ENCODE measurements around the gene ATN1. TPM values are rescaled to one million over a fixed set of nuclear protein-coding genes. Genes with fewer than 3 reads are reported as not detected.
"Not testable (repeated sequence)": the region's sequence is repeated elsewhere in the genome, so short reads cannot be mapped to it uniquely, and the experiment has no call there.

ATN1 gene, protein sequence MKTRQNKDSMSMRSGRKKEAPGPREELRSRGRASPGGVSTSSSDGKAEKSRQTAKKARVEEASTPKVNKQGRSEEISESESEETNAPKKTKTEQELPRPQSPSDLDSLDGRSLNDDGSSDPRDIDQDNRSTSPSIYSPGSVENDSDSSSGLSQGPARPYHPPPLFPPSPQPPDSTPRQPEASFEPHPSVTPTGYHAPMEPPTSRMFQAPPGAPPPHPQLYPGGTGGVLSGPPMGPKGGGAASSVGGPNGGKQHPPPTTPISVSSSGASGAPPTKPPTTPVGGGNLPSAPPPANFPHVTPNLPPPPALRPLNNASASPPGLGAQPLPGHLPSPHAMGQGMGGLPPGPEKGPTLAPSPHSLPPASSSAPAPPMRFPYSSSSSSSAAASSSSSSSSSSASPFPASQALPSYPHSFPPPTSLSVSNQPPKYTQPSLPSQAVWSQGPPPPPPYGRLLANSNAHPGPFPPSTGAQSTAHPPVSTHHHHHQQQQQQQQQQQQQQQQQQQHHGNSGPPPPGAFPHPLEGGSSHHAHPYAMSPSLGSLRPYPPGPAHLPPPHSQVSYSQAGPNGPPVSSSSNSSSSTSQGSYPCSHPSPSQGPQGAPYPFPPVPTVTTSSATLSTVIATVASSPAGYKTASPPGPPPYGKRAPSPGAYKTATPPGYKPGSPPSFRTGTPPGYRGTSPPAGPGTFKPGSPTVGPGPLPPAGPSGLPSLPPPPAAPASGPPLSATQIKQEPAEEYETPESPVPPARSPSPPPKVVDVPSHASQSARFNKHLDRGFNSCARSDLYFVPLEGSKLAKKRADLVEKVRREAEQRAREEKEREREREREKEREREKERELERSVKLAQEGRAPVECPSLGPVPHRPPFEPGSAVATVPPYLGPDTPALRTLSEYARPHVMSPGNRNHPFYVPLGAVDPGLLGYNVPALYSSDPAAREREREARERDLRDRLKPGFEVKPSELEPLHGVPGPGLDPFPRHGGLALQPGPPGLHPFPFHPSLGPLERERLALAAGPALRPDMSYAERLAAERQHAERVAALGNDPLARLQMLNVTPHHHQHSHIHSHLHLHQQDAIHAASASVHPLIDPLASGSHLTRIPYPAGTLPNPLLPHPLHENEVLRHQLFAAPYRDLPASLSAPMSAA (N-terminal part only)
- 109 TPM for polyA plus RNA-seq (ENCODE audit: insufficient read length)
- long read RNA-seq, donor 1, transcript ATN1-204 (2 exons, 855 nt), result major isoform, 5 of 199 reads
- long read RNA-seq, donor 1, partial matches to known transcripts, result 184 of 199 reads
- long read RNA-seq, donor 1, other reads (novel, unspliced or antisense), result 7 of 199 reads
- long read RNA-seq, donor 2, transcript ATN1-203 (3 exons, 899 nt), result minor isoform, 5 of 125 reads
- long read RNA-seq, donor 2, transcript ATN1-204 (2 exons, 855 nt), result major isoform, 8 of 125 reads
- long read RNA-seq, donor 2, partial matches to known transcripts, result 112 of 125 reads
- long read RNA-seq, donor 2, other reads (novel, unspliced or antisense), result 0 of 125 reads
- long read RNA-seq, donor 3, full-length matches to known transcripts, result 3 of 93 reads
- long read RNA-seq, donor 3, partial matches to known transcripts, result 90 of 93 reads
- long read RNA-seq, donor 3, other reads (novel, unspliced or antisense), result 0 of 93 reads
- long read RNA-seq, donor 4, partial matches to known transcripts, result 15 of 16 reads
- long read RNA-seq, donor 4, other reads (novel, unspliced or antisense), result 0 of 16 reads
- long read RNA-seq, donor 5, partial matches to known transcripts, result 95 of 98 reads
- long read RNA-seq, donor 5, other reads (novel, unspliced or antisense), result 0 of 98 reads
- long read RNA-seq, donor 6, partial matches to known transcripts, result 103 of 109 reads
- long read RNA-seq, donor 6, other reads (novel, unspliced or antisense), result 0 of 109 reads
- long read RNA-seq, donor 7, partial matches to known transcripts, result 192 of 194 reads
- long read RNA-seq, donor 7, other reads (novel, unspliced or antisense), result 0 of 194 reads
- long read RNA-seq, donor 8, partial matches to known transcripts, result 46 of 49 reads
- long read RNA-seq, donor 8, other reads (novel, unspliced or antisense), result 0 of 49 reads

DNA sequence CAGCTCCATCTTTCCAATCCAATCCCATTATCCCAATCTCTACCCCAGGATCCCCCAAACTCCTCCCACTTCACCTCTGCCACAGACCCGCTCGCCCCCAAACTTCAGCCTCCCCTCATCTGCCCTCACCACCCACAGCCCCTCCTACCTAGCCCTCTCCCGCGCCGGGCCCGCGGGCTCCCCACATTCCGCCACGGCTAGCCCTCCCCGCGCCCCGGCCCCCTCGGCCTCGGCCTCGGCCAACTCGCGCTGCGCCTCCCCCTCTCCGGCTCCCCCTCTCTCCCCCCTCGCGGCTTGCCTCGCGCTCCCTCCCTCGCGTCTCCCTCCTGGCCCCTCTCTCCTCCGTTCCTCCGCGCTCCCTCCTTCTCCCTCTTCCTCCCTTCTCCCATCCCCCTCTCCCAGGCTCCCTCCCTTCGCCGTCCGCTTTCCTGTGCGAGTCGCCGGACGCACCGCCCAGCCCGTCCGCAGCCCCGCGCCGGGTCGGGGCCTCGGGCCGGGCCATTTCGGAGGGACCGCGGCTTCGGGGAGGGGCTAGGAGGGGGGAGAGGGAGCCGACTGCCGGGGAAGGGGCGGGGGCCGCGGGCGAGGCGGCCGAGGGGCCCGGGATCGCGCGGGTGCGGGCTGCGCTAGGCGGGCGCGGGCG lies at the start of gene ATN1:
TSS of gene ATN1 (plus strand) at position 581 of the 643 bp plus-strand sequence. CDS start 6,043 bp downstream, outside the sequence.
- peak; percentile 91 for DNase-seq

DNA sequence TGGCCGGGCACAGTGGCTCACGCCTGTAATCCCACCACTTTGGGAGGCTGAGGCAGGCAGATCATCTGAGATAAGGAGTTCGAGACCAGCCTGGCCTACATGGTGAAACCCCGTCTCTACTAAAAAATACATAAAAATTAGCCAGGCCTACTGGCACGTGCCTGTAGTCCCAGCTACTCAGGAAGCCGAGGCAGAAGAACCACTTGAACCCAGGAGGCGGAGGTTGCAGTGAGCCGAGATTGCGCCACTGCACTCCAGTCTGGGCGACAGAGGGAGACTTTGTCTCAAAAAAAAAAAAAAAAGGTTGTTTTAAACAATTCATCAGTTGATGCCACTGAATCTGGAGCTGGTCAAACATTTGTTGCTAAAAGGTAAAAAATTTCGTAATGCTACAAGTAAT lies 47.9 kb upstream of the ATN1 start:
- not testable (repeated sequence) for DNase-seq

DNA sequence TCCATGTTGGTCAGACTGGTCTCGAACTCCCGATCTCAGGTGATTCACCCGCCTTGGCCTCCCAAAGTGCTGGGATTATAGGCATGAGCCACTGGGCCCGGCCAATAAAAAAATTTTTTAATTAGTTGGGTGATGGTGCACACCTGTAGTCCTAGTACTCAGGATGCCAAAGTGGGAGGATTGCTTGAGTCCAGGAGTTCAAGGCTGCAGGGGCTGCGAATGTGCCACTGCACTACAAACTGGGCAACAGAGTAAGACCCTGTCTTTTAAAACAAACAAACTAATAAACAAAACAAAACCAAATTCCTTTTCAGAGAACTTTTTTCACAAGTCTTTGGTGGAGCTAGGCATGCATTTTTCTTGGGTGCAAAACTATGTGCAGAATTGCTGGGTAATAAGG lies 44.5 kb upstream of the ATN1 start:
- no peak for DNase-seq

DNA sequence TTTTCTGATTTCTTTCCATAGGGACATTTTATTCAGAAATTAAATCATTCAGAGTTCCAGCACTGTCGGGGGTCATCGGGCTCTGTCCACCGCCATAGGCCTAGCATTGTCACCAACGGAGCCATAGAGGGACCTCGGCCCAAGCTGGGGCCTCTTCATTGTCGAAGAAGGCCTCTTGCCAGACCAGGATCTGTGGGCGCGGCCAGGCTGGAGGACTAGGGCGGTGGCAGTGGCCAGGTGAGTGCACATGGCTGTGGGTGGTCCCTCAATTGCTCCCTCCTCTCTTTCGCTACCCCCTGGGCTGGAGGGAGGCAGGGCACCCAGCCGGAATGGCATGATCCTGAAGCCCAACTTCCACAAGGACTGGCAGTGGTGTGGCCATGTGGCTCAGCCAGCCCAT lies 44.1 kb upstream of the ATN1 start:
- DNase-seq, result no peak

DNA sequence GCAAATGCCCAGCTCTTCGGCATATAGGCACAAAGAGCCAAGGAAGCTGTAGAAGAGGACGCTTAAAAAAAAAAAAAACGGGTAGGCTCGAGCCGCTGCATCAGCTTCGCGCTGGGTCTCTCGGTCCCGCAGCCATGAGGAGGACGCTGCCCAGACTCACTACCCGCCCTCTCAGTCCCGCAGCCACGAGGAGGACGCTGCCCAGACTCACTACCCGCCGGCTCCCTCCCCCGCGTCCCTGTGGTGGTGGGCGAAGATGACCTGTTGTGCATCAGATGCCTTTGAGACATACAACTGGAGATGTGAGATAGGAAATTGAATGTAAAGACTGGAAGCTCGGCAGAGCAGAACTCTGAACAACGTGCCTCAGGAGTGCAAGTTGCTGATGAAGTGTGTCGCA lies 43.2 kb upstream of the ATN1 start:
- no peak for DNase-seq

DNA sequence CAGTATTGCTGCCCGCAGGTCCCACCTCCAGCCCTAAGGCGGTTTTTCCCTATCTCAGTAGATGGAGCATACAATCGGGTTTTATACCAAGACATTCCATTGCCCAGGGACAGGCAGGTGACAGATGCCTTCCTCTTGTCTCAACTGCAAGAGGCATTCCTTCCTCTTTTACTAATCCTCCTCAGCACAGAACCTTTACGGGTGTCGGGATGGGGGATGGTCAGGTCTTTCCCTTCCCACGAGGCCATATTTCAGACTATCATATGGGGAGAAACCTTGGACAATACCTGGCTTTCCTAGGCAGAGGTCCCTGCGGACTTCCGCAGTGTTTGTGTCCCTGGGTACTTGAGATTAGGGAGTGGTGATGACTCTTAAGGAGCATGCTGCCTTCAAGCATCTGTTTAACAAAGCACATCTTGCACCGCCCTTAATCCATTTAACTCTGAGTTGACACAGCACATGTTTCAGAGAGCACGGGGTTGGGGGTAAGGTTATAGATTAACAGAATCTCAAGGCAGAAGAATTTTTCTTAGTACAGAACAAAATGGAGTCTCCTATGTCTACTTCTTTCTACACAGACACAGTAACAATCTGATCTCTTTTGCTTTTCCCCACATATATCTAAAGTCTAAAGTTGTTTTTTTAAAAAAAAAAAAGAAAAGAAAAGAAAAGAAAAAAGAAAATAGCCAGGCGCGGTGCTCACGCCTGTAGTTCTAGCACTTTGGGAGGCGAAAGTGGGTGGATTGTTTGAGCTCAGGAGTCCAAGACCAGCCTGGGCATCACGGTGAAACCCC lies 41.4 kb upstream of the ATN1 start:
- not testable (repeated sequence) for DNase-seq

DNA sequence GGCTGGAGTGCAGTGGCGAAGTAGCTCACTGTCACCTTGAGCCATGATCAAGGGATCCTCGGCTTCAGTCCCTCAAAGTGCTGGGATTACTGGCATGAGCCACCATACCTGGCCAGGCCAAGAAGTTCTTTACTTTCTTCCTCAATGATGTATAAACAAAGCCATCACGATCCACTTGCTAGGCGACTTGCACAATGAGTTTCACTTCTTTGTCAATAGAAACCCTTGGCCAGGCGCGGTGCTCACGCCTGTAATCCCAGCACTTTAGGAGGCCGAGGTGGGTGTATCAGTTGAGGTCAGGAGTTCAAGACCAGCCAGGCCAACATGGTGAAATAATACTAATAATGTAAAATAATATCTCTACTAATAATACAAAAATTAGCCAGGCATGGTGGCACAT lies 40.3 kb upstream of the ATN1 start:
- no peak for DNase-seq

DNA sequence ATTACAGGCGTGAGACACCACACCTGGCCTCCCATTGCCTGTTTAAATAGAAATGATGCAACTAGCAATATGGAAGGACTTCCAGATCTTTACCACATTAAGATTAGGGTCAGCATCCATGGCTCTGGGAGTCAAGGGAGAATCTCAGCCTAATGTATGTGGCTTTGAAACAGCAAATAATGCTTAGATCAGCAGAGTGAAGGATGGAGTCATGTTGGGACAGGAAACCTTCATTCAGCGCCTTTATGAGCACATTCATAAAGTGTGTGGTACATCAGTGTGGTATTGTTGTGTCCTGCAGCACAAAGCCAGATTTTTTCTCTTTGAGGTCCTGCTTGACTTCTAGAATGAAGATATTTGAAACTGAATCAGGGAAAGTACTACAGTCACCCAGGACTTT lies 39.4 kb upstream of the ATN1 start:
- no peak for DNase-seq

DNA sequence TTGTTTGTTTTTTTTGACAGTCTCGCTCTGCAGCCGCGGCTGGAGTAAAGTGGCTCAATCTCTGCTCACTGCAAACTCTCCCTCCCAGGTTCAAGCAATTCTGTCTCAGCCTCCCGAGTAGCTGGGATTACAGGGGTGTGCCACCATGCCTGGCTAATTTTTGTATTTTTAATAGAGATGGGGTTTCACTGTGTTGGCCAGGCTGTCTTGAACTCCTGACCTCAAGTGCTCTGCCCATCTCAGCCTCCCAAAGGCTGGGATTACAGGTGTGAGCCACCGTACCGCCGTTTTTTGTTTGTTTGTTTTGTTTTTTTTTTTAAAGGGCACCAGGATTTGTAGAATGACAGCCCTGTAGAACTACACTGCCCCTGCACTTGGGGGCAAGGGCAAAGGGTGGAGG lies 39.0 kb upstream of the ATN1 start:
- DNase-seq, result not testable (repeated sequence)

DNA sequence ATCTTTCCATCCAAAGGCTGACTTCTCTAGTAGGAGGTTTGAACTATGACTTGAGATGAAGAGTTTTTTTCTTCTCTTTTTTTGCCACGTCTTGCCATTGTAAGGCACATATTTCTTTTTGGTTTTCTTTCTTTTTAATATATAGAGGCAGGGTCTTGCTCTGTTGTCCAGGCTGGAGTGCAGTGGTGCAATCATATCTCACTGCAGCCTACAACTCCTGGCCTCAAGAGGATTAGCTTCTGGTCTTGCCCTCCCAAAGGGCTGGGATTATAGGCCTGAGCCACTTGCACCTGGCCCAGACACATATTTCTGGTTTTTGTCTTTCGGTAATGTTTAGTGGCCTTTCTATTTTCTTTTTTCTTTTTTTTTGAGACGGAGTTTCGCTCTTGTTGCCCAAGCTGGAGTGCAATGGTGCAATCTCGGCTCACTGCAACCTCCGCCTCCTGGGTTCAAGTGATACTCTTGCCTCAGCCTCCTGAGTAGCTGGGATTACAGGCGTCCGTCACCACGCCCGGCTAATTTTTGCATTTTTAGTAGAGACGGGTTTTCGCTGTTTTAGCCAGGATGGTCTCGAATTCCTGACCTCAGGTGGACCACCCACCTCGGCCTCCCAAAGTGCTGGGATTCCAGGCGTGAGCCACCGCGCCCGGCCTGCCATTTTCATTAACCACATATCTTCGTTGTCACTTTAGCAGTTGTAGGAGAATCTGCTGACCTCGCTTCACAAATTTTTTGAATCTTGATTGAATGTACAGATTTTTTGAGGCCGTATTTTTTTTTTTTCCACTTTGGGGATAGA lies 37.8 kb upstream of the ATN1 start:
- not testable (repeated sequence) for DNase-seq

DNA sequence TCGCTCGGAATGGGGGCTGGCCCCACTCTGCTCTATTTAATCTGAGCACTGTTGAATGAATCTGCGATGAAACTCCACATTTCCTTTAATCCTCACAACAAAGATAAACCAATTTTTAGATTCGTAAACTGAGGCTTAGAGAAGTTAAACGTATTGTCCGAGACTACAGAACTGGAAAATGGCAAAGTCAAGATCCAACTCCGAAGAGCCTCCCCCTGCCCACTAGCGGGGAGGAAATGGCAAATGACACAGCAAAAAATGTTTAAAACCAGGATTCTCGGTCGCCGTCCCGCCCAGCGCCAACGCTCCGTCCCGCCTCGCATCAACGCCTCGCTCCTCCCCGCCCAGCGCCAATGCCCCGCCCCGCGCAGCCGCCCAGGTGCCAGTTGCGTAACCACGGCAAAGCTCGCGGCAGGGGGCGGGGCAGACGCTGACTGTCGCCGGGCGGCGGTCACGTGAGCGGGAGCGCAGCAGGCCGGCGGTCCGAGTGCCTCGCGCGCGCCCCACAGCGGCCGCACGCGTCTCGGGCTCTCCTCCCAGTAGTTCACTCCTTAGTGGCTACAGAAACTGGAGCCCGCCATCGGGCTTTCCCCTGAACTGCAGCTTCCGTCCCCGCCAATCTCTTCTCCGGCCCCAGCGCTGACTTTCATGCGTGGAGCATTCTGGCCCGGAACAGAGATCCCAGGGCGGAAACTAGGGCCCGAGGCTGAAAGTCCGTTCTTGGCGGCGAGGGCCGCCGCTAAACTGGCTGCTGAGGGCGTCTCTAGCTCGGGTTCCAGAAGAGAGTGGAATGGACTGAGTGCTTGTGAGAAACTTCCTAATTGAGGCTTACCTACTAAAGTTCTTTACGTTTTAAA lies 36.7 kb upstream of the ATN1 start:
- peak; percentile 97 for DNase-seq

DNA sequence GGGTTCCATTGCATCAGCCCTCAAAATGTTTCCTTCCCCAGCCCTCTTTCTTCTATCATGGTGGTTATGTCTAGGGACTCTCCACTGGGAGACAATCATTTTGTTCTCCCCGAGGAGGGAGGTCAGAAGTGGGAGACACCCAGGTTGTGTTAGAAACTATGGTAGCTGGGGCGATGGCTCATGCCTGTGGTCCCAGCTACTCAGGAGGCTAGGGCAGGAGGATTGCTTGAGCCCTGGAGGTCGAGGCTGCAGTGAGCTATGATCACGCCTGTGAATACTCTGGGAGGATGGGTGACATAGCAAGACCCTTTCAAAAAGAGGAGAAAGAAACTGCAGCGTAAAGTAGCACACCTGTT lies 36.1 kb upstream of the ATN1 start:
- no peak for DNase-seq

DNA sequence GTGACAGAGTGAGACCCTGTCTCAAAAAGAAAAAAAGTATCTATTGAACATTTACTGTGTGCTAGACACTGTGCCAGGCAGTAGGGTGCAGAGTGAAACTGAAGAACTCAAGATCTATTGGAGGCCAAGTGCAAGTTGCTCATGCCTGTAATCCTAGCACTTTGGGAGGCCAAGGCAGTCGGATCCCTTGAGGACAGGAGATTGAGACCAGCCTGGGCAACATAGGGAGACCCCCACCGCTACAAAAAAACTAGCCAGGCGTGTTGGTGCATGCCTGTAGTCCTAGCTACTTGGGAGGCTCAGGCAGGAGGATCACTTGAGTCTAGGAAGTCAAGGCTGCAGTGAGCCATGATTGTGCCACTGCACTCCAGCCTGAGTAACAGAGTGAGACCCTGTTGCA lies 35.1 kb upstream of the ATN1 start:
- not testable (repeated sequence) for DNase-seq

DNA sequence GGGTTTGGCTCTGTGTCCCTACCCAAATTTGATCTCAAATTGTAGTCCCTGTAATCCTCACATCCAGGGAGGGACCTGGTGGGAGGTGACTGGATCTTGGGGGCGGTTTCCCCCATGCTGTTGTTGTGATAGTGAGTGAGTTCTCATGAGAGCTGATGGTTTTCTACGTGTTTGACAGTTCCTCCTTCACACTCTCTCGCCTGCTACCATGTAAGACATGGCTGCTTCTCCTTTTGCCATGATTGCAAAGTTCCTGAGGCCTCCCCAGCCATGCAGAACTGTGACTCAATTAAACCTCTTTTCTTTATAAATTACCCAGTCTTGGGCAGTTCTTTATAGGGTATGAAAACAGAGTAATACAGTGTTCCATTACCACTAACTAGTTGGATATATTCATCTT lies 33.4 kb upstream of the ATN1 start:
- DNase-seq, result no peak

DNA sequence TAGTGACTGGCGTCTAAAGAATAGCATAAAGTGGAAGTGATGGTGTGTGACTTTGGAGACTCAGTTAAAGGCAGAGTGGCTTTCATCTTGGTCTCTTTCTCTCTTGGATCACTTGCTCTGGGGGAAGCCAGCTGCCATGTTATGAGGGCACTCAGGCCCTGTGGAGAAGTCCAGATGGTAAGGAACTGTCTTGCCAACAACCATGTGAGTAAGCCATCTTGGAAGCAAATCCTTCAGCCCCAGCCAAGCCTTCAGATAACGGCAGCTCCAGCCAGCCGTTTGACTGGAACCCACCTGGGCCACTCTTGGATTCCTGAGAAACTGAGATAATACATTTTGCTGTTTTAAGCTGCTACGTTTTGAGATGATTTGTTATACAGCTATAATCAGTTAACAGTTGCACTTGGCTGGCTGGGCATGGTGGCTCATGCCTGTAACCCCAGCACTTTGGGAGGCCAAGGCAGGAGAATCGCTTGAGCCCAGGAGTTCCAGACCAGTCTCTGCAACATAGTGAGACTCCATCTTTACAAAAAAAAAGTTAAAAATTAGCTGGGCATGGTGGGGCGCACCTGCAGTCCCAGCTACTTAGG lies 30.8 kb upstream of the ATN1 start:
- DNase-seq, result no peak

DNA sequence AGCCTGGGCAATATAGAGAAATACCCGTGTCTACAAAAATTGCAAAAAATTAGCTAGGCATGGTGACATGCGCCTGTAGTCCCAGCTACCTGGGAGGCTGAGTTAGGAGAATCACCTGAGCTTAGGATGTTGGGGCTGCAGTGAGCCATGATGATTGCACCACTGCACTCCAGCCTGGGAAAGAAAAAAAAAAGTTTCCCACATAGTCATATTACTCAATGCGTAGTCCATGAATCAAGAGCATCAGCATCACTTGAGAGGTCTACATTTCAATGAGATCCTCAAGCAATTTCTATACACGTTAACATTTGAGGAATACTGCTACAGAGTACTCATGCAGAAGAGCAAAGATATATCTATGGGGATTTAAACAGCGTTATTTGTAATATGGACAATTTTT lies 28.3 kb upstream of the ATN1 start:
- DNase-seq, result no peak

All from left kidney (tissue), 8 donors.